Measurements from ENCODE around the gene WDFY4. TPM values are rescaled to one million over a fixed set of nuclear protein-coding genes. Genes with fewer than 3 reads are reported as not detected.

Gene WDFY4
- total and polyA plus RNA-seq, 2 experiments from 2014 or later: 0.14 TPM; not detected in 1

GRCh38 chr10:48750991-48751390, 66.3 kb downstream of the WDFY4 start:
- no peak overlapping the region for H3K4me3 Mint-ChIP-seq
- DNase-seq (ENCODE audit: low spot score) (no peak), ATAC-seq (no peak)
- no peaks in the 10 kb centered on the region for H3K4me1 ChIP-seq (ENCODE audit: insufficient read depth)
- H4K20me1 ChIP-seq (replicated peaks; ENCODE audit: insufficient read depth): no peaks in the 10 kb centered on the region
- H2AFZ ChIP-seq: no peak overlapping the region
- H3K4me2 ChIP-seq: no peak overlapping the region
- H3F3A ChIP-seq (replicated peaks; ENCODE audit: low read depth): no peaks in the 10 kb centered on the region
- no peaks in the 10 kb centered on the region for H3K9me3 Mint-ChIP-seq
- no peak overlapping the region for H3K27ac Mint-ChIP-seq
- no peaks in the 10 kb centered on the region for H3K27me3 Mint-ChIP-seq (ENCODE audit: insufficient read depth, low read depth, poor library complexity)
- TF ChIP-seq CREB1 (CRISPR knock-in tag; IDR thresholded peaks at IDR 0.05; ENCODE audit: low read depth): no peak
- no peak for TF ChIP-seq REST (IDR thresholded peaks at IDR 0.05; ENCODE audit: unreplicated experiment)
- TF ChIP-seq, protein P1, sequence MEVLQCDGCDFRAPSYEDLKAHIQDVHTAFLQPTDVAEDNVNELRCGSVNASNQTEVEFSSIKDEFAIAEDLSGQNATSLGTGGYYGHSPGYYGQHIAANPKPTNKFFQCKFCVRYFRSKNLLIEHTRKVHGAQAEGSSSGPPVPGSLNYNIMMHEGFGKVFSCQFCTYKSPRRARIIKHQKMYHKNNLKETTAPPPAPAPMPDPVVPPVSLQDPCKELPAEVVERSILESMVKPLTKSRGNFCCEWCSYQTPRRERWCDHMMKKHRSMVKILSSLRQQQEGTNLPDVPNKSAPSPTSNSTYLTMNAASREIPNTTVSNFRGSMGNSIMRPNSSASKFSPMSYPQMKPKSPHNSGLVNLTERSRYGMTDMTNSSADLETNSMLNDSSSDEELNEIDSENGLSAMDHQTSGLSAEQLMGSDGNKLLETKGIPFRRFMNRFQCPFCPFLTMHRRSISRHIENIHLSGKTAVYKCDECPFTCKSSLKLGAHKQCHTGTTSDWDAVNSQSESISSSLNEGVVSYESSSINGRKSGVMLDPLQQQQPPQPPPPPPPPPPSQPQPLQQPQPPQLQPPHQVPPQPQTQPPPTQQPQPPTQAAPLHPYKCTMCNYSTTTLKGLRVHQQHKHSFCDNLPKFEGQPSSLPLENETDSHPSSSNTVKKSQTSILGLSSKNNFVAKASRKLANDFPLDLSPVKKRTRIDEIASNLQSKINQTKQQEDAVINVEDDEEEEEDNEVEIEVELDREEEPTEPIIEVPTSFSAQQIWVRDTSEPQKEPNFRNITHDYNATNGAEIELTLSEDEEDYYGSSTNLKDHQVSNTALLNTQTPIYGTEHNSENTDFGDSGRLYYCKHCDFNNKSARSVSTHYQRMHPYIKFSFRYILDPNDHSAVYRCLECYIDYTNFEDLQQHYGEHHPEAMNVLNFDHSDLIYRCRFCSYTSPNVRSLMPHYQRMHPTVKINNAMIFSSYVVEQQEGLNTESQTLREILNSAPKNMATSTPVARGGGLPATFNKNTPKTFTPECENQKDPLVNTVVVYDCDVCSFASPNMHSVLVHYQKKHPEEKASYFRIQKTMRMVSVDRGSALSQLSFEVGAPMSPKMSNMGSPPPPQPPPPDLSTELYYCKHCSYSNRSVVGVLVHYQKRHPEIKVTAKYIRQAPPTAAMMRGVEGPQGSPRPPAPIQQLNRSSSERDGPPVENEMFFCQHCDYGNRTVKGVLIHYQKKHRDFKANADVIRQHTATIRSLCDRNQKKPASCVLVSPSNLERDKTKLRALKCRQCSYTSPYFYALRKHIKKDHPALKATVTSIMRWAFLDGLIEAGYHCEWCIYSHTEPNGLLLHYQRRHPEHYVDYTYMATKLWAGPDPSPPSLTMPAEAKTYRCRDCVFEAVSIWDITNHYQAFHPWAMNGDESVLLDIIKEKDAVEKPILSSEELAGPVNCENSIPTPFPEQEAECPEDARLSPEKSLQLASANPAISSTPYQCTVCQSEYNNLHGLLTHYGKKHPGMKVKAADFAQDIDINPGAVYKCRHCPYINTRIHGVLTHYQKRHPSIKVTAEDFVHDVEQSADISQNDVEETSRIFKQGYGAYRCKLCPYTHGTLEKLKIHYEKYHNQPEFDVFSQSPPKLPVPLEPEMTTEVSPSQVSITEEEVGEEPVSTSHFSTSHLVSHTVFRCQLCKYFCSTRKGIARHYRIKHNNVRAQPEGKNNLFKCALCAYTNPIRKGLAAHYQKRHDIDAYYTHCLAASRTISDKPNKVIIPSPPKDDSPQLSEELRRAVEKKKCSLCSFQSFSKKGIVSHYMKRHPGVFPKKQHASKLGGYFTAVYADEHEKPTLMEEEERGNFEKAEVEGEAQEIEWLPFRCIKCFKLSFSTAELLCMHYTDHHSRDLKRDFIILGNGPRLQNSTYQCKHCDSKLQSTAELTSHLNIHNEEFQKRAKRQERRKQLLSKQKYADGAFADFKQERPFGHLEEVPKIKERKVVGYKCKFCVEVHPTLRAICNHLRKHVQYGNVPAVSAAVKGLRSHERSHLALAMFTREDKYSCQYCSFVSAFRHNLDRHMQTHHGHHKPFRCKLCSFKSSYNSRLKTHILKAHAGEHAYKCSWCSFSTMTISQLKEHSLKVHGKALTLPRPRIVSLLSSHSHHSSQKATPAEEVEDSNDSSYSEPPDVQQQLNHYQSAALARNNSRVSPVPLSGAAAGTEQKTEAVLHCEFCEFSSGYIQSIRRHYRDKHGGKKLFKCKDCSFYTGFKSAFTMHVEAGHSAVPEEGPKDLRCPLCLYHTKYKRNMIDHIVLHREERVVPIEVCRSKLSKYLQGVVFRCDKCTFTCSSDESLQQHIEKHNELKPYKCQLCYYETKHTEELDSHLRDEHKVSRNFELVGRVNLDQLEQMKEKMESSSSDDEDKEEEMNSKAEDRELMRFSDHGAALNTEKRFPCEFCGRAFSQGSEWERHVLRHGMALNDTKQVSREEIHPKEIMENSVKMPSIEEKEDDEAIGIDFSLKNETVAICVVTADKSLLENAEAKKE (CRISPR knock-in tag; IDR thresholded peaks at IDR 0.05): no peak
- TF ChIP-seq EZH2phosphoT487 (IDR thresholded peaks at IDR 0.05; ENCODE audit: unreplicated experiment): no peak
- no peak for TF ChIP-seq NANOG (IDR thresholded peaks at IDR 0.05; ENCODE audit: borderline replicate concordance)
- TF ChIP-seq STAT1 (IDR thresholded peaks at IDR 0.05; ENCODE audit: unreplicated experiment): no peak
- TF ChIP-seq POLR2AphosphoS5 (IDR thresholded peaks at IDR 0.05; ENCODE audit: low read depth): no peak
- TF ChIP-seq ZNF114 (CRISPR knock-in tag; IDR thresholded peaks at IDR 0.05): no peak
- no peak for TF ChIP-seq ZNF331 (CRISPR knock-in tag; IDR thresholded peaks at IDR 0.05; ENCODE audit: low read depth)
- no peak for TF ChIP-seq CTCF (conservative IDR thresholded peaks at IDR 0.05; ENCODE audit: low read depth in 2 of 2)
- TF ChIP-seq JUNB (IDR thresholded peaks at IDR 0.05; ENCODE audit: unreplicated experiment): no peak
- TF ChIP-seq, protein P2, sequence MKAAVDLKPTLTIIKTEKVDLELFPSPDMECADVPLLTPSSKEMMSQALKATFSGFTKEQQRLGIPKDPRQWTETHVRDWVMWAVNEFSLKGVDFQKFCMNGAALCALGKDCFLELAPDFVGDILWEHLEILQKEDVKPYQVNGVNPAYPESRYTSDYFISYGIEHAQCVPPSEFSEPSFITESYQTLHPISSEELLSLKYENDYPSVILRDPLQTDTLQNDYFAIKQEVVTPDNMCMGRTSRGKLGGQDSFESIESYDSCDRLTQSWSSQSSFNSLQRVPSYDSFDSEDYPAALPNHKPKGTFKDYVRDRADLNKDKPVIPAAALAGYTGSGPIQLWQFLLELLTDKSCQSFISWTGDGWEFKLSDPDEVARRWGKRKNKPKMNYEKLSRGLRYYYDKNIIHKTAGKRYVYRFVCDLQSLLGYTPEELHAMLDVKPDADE (IDR thresholded peaks at IDR 0.05): no peak
- H3K9me2 ChIP-seq (ENCODE audit: insufficient read depth): no peaks in the 10 kb centered on the region
- peaks cover 11% of the 10 kb centered on the region for H3K4me1 Mint-ChIP-seq
- H3K27ac ChIP-seq (ENCODE audit: low read depth): no peak overlapping the region
- H3K4me3 ChIP-seq: no peak overlapping the region
- no peaks in the 10 kb centered on the region for H3K79me2 ChIP-seq (replicated peaks; ENCODE audit: insufficient read depth)
- no peaks in the 10 kb centered on the region for H3K27me3 ChIP-seq (ENCODE audit: insufficient read depth)
- no peaks in the 10 kb centered on the region for H3K36me3 Mint-ChIP-seq (ENCODE audit: low read depth)
- no peaks in the 10 kb centered on the region for H3K36me3 ChIP-seq (ENCODE audit: insufficient read depth)
